NCI-H2081 (cell line): ENCODE measurements around the gene RBM22.
"Not testable (repeated sequence)": the region's sequence is repeated elsewhere in the genome, so short reads cannot be mapped to it uniquely, and the experiment has no call there.

Experiments
- DNase-seq, 2 experiments: peaks; one replicate each; lab custom pipeline; 2025; lab: John Stamatoyannopoulos, UW

Gene RBM22

GRCh38 chr5:150700594-150701377 is at the start of gene RBM22:
RBM22 (minus strand) TSS chr5:150701062; CDS start chr5:150700985, 77 bp downstream.
- peak; percentile 76 to 88 for DNase-seq

- DNase-seq: no peak
Observed at GRCh38 chr5:150750469-150750868, 49.6 kb upstream of the RBM22 start.

GRCh38 chr5:150743142-150743488 is 42.3 kb upstream of the RBM22 start:
- not testable (repeated sequence) for DNase-seq

GRCh38 chr5:150742455-150743141 is 41.7 kb upstream of the RBM22 start:
- not testable (repeated sequence) for DNase-seq

GRCh38 chr5:150740992-150741391 is 40.1 kb upstream of the RBM22 start:
- DNase-seq: no peak

GRCh38 chr5:150738862-150739261 is 38.0 kb upstream of the RBM22 start:
- no peak for DNase-seq

GRCh38 chr5:150734579-150735384 is 33.9 kb upstream of the RBM22 start:
- DNase-seq: peak in 1 of 2 experiments; percentile 0

- no peak for DNase-seq
Observed at GRCh38 chr5:150731669-150732242, 30.9 kb upstream of the RBM22 start.

- no peak for DNase-seq
Observed at GRCh38 chr5:150729859-150730258, 29.0 kb upstream of the RBM22 start.

- DNase-seq: no peak
Observed at GRCh38 chr5:150723845-150724244, 23.0 kb upstream of the RBM22 start.

- no peak for DNase-seq
Observed at GRCh38 chr5:150710165-150710564, 9.3 kb upstream of the RBM22 start.

GRCh38 chr5:150706776-150707390 is 6.0 kb upstream of the RBM22 start:
- DNase-seq: no peak

- no peak for DNase-seq
Observed at GRCh38 chr5:150703762-150704161, 2.9 kb upstream of the RBM22 start.

GRCh38 chr5:150700246-150700593 is 642 bp downstream of the RBM22 start:
- DNase-seq: no peak

GRCh38 chr5:150694612-150695011 is 6.2 kb downstream of the RBM22 start:
- no peak for DNase-seq

GRCh38 chr5:150692276-150692675 is 8.6 kb downstream of the RBM22 start:
- DNase-seq: no peak

- DNase-seq: no peak
Observed at GRCh38 chr5:150690760-150691159, 10.1 kb downstream of the RBM22 start.

- no peak for DNase-seq
Observed at GRCh38 chr5:150689120-150689519, 11.7 kb downstream of the RBM22 start.

GRCh38 chr5:150676578-150676977 is 24.3 kb downstream of the RBM22 start:
- DNase-seq: no peak

- no peak for DNase-seq
Observed at GRCh38 chr5:150675069-150675468, 25.8 kb downstream of the RBM22 start.

- no peak for DNase-seq
Observed at GRCh38 chr5:150674341-150674821, 26.5 kb downstream of the RBM22 start.

GRCh38 chr5:150672884-150673275 is 28.0 kb downstream of the RBM22 start:
- DNase-seq: no peak
